Psoas muscle (tissue), 8 donors: ENCODE data around the gene TUFM. TPM values are rescaled to one million over a fixed set of nuclear protein-coding genes. Genes with fewer than 3 reads are reported as not detected.

Experiments
- ATAC-seq, 4 donors: fragments of 200-7000 bp; cut with Tn5 transposase; one replicate each; pipeline ENCODE4 v1.9.1; 2020; ENCODE audit warnings: moderate library complexity in 3 of 4, mild to moderate bottlenecking in 2 of 4
- DNase-seq, 2 donors: peaks; one replicate each; pipeline ENCODE4 v3.0.0-alpha.2; 2020
- H3K27ac ChIP-seq: fragments of 200-600 bp; one replicate; pipeline ENCODE4 v1.8.0; 2022
- H3K27me3 ChIP-seq, 3 donors: fragments of 200-600 bp in 1 of 3; one replicate each; pipeline versions ENCODE4 v1.6.1 to v1.8.0; 2013 to 2022; ENCODE audit warnings: low read length in 2 of 3, mild to moderate bottlenecking in 2 of 3, moderate library complexity in 1 of 3; ENCODE audit not compliant: insufficient read depth in 3 of 3
- H3K36me3 ChIP-seq, 2 donors: fragments of 200-600 bp in 1 of 2; one replicate each; pipeline versions ENCODE4 v1.6.1 to v1.8.0; 2013 to 2022; ENCODE audit warnings: low read depth in 1 of 2, mild to moderate bottlenecking in 1 of 2, moderate library complexity in 1 of 2; ENCODE audit not compliant: insufficient read depth in 1 of 2
- H3K4me1 ChIP-seq: fragments of 200-600 bp; one replicate; pipeline ENCODE4 v1.8.0; 2022
- H3K4me3 ChIP-seq: fragments of 200-600 bp; one replicate; pipeline ENCODE4 v1.8.0; 2022; ENCODE audit warnings: mild to moderate bottlenecking
- H3K9me3 ChIP-seq: fragments of 200-600 bp; one replicate; pipeline ENCODE4 v1.8.0; 2022
- CTCF ChIP-seq: fragments of 200-600 bp; IDR thresholded peaks from one replicate; pipeline ENCODE4 v1.8.0; 2022; ENCODE audit warnings: antibody characterized with exemption
- WGBS, 3 donors: extraction: QIAGEN DNeasy Blood & Tissue Kit; methylation state at CpG; one replicate each; pipeline versions ENCODE4 v1.1.6 to v1.1.7; 2013; 5-methylcytosine and 5-hydroxymethylcytosine counted together
- intact Hi-C, 2 donors: fragments of 100-400 bp; cut with DNase I; formaldehyde crosslinking; loops; one replicate each; pipeline versions ENCODE4 v1.11.0 to v1.14.2; 2022
- polyA plus RNA-seq, 3 donors: library from polyadenylated mRNA; stranded (reverse); fragments of 200-250 nt; gene quantifications; one replicate each; pipeline ENCODE4 v1.2.3, GENCODE V29; 2013
- total RNA-seq, 4 donors: library from RNA; stranded (reverse); fragmentation: NEBNext Ultra II Directional in 2 of 4; extraction: Animal tissue kit (Norgen Biotek cat#: 25700) in 2 of 4; gene quantifications; one replicate each; pipeline versions ENCODE4 v1.2.1 to v1.2.4, GENCODE V29; 2021 to 2023
- donor health status: healthy with polysubstance abuse.
- donor health status: DM: no; HTN: no; CAD: no; lungs with moderate emphysema.
- donor health status: Bipolar disorder and iron deficiency.
- donor health status: healthy.
- donor health status: DM: yes; HTN: yes; CAD: no.
- donor health status: DM: no; HTN: no; CAD: no.
- donor health status: DM: no; HTN: no; CAD: no.
- donor health status: DM: yes; HTN: yes; CAD: no.

TUFM gene
- total and polyA plus RNA-seq, 7 donors: 155 to 355 (median 211) TPM

GRCh38 chr16:28829747-28830146 is 16.4 kb downstream of the TUFM start:
- Histone ChIP-seq H3K27ac (no peak overlapping the region), H3K4me1 (peaks cover 16% of the 10 kb centered on the region), H3K36me3 (peaks cover 27 to 98% of the 10 kb centered on the region in 2 donors), H3K4me3 (no peak overlapping the region), H3K27me3 (no peaks in the 10 kb centered on the region), H3K9me3 (no peaks in the 10 kb centered on the region)
- WGBS, 3 donors: 93% methylated on average over 13 of the region's 13 CpGs
- ATAC-seq (no peak), DNase-seq (no peak)
- intact Hi-C loops: loop anchor here in 1 of 2 donors (2.0 kb wide), 1 partner anchor 13 kb away; no protein-coding TSS in a partner anchor
- TF ChIP-seq CTCF: no peak

- 39 to 45% (median 41%) methylated on average over 6 of the region's 6 CpGs for WGBS, 3 donors
- Histone ChIP-seq H3K36me3 (peaks cover 9 to 62% of the 10 kb centered on the region in 2 donors), H3K27ac (no peak overlapping the region), H3K4me3 (no peak overlapping the region), H3K27me3 (no peaks in the 10 kb centered on the region), H3K4me1 (peaks cover 19% of the 10 kb centered on the region), H3K9me3 (no peaks in the 10 kb centered on the region)
- intact Hi-C loops: no loop called here
- no peak for DNase-seq
- TF ChIP-seq CTCF: peak; percentile 4
- ATAC-seq: no peak
These were observed 20.0 kb downstream of the TUFM start for GRCh38 chr16:28826141-28826540.

GRCh38 chr16:28824717-28824973 is 21.5 kb downstream of the TUFM start:
- Histone ChIP-seq H3K36me3 (peaks cover 2 to 47% of the 10 kb centered on the region in 2 donors), H3K4me1 (peaks cover 19% of the 10 kb centered on the region), H3K27me3 (no peaks in the 10 kb centered on the region), H3K27ac (peak overlapping the region; percentile 93), H3K9me3 (no peaks in the 10 kb centered on the region), H3K4me3 (peak overlapping the region; percentile 84)
- DNase-seq (no peak), ATAC-seq (no peak)
- no peak for TF ChIP-seq CTCF
- 37 to 46% (median 39%) methylated on average over 5 of the region's 5 CpGs for WGBS, 3 donors
- intact Hi-C loops: loop anchor here (2.0 to 5.0 kb wide), 3 partner anchors 20 to 123 kb away; partner anchors contain the start of gene SH2B1 (in 1 of the 2)

GRCh38 chr16:28823873-28824716 is 22.1 kb downstream of the TUFM start:
- no peak for TF ChIP-seq CTCF
- peak; percentile 91 to 92 (median 91) for ATAC-seq
- Histone ChIP-seq H3K4me3 (peak overlapping the region; percentile 84), H3K4me1 (peaks cover 19% of the 10 kb centered on the region), H3K27ac (peak overlapping the region; percentile 93), H3K36me3 (peaks cover 0 to 41% of the 10 kb centered on the region in 2 donors), H3K9me3 (no peaks in the 10 kb centered on the region), H3K27me3 (no peaks in the 10 kb centered on the region)
- intact Hi-C loops: loop anchor here (2.0 to 5.0 kb wide), 3 partner anchors 21 to 123 kb away; partner anchors contain the start of gene SH2B1 (in 1 of the 2)
- DNase-seq: peak; percentile 98 to 99
- 0% methylated on average over 43 to 60 of the region's 60 CpGs for WGBS, 3 donors
